HG03039 (cell line): Measurements from ENCODE around the gene TSPAN9.

Source experiments
- ATAC-seq: cut with Tn5 transposase; IDR thresholded peaks from one replicate; pipeline ENCODE4 v1.9.1; 2021; ENCODE audit warnings: mild to moderate bottlenecking, moderate library complexity; ENCODE audit not compliant: unreplicated experiment

TSPAN9 gene

DNA sequence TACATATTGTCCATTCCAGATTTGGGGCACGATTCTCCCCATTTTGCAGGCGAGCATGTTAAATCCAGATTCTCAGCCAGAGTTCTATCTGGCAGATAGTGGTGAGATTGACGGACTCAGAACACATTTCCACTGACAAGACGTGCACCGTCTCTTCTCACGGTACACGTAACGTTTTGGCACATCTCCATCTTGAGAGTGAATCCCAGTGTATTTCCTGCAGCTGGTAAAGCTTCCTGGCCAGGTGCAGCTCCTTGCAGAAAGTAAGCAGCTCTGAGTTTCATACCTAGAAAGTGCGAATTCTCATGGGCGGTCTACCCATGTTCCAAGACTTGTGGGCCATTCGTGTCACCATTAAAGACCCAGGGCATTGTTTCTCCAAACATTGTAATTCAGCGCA is 102.6 kb downstream of the TSPAN9 start:
- no peak for ATAC-seq

DNA sequence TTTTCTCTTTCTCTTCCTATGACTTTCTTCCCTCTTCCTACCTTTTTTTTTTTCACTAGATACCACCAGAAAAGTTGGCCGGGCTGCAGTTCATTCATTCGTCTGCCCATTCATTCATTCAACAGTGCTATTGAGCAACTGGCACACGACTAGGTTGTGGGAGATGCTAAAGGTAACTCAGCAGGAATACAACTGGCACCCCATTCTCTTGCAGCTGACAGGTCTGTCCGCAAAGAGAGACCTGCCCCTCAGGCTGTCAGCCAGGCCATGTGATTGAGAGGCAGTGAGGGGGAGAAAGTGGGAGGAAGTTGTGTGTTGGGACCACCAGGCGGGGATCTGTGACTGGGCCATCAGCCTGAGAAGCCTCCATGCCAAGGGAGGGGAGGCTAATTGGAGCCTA is 105.2 kb downstream of the TSPAN9 start:
- no peak for ATAC-seq

DNA sequence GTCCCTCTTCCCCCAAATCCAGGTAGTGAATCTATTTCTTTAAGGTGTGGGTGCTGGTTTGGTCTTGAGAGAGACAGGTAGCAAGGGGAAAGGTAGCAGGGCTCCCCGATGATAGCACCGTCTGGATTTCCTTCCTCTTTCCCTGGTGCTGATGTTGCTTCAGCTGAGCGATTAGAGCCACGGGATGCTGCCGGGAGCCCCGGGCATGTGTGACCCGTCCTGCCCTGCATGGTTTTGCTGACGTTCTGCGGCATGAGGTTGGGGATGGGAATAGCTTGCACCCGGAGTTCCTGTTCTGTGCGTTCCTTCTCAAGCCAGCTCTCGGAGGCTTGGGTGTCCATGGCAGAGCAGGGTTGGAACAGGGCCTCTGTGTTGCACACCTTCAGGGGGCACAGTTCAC is 107.3 kb downstream of the TSPAN9 start:
- ATAC-seq = no peak

DNA sequence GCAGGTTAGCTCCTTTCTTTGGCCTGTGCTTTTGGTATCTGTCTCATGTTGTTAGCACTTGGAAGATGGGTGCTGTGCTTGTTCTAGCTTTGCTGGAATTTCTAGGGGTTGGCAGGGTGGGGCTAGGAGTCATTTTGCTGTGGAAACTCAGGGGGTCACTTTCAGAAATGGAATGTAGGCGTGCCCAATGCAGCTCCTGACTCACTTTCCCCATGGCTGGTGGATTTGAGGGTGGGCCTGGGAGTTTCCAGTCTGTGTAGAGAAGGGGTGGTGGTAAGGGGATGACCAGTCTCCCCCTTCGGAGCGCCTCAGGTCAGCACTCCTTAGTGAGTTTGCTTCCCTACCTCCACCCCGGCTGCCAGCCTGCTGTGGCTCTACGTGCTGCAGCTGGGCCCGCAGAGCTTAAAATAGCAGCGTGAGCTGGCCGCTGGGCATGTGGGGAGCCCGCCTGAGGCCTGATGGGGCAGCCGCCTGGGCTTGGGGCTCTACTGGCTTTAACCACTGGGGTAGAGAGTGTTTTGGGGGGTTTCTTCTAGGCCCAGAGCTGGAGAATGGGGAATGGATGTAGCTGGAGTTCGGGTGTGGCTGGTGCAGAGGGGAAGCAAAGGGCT is 108.2 kb downstream of the TSPAN9 start:
- ATAC-seq = no peak

- no peak for ATAC-seq
These were observed 109.5 kb downstream of the TSPAN9 start for GRCh38 chr12:3186546-3187215.

DNA sequence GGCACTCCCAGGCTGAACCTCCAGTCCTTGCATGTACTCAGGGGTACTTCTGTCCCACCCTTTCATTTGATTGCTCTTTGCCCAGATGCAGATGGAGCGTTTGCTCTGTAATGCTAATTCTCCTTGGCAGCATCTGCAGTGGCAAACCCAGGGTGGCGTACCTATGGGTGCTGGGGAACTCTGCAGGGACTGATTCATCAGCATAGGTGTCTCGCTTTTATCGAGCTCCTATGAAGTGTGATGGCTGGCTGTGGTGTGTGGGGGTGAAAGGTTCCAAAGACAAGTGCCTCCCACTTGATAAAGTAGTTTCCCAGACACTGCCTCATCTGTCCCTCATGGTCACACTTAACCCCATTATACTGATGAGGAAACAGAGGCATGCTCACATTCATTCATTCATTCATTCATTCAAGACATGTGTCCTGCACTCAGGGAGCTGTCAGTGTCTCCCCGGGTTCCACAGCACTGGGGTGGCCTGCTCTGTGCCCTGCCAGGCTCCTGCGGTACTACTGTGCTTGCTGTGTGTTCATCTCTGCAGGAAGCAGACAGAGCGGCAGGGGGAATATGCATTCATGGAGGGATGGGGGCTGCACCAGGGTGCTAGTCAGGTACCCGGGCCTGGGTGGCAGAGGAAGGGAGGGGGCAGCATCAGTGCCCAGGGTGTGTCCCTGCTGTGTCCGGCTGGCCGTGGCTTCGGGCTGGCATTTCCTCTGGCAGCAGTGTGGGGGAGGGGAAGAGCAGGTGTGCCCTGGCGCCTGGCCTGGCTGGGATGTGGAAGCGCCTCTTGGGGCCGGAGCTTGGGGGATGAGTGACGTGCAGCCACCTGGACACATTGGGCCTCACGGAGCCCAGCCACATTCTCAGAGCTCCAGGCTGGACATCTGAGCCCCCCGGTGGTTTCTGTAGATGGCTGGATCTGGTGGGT is 110.9 kb downstream of the TSPAN9 start:
- ATAC-seq = no peak

GRCh38 chr12:3189282-3189681 is 112.1 kb downstream of the TSPAN9 start:
- ATAC-seq = no peak

GRCh38 chr12:3190101-3190500 is 112.9 kb downstream of the TSPAN9 start:
- ATAC-seq = no peak

DNA sequence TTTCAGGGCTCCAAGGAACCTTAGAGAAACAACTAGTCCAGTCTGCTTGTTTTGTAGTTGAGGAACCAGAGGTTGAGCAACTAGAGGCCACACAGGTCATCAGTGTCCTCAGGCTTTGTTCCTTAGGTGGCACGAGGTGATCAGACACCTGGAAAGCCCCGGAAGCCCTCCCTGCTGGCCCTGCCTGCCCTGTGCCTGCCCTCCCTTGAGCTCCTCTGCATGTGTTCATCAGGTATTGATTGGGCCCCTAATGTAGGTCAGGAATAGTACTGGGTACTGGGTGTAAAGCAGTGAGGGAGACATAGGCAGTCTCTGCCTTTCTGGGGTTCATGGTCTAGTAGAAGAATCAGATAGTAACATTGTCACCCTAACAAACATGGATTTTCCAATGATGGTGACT is 114.3 kb downstream of the TSPAN9 start:
- ATAC-seq = no peak

- ATAC-seq = no peak
These were observed 115.0 kb downstream of the TSPAN9 start for GRCh38 chr12:3192221-3192620.

DNA sequence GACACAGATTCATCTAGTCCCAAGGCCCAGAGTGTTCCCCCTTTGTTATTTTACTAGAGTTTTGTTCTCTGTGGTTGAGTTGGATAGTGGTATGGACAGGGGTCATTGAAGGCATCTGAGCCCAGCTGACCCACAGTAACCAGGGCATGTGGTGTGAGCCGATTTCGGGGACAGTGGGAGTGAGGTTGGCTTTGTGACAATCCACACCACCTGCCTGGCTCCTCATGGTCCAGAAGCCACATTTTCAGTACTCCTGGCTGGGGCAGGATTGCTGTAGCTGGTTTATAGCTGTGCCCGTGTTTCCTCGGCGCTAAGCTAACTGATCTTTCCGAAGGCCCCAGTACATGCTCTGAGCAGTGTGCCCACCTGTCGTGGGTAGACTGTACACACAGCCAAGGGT is 116.0 kb downstream of the TSPAN9 start:
- ATAC-seq = no peak

- no peak for ATAC-seq
These were observed 116.6 kb downstream of the TSPAN9 start for GRCh38 chr12:3193755-3194154.

- no peak for ATAC-seq
These were observed 118.2 kb downstream of the TSPAN9 start for GRCh38 chr12:3195337-3195736.

DNA sequence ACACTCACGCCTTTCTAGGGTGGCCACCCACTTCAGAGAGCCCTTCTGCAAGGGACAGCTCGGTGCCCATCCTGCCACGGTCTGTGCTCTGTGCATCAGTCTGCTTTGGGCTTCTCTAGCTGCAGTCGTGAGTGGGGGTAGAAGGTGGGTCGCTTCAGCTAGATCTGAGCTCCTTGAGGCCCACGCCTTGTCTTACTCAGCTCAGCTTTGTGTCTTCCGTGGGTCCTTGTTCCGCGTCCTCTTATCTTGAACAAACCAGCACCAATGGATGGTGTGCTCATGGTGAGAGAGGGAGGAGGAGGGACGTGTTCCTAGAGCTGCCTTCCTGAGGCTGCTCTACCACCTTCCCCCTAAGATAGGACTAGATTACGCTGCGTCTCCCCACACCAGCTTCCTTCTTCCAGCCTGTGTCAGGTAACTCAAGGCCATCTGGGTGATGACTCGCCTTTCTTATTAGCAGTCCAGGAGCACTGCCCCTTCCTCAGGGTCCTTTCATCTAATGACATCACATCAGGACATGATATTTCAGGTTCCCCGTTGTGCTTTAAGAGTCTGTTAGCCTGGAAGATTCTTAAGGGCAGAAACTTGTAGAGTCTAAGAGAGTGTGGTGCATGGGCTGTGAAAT is 118.8 kb downstream of the TSPAN9 start:
- ATAC-seq = no peak

GRCh38 chr12:3196488-3196887 is 119.3 kb downstream of the TSPAN9 start:
- no peak for ATAC-seq

- ATAC-seq = no peak
These were observed 120.1 kb downstream of the TSPAN9 start for GRCh38 chr12:3197131-3197818.

GRCh38 chr12:3199551-3200031 is 122.4 kb downstream of the TSPAN9 start:
- ATAC-seq = no peak

DNA sequence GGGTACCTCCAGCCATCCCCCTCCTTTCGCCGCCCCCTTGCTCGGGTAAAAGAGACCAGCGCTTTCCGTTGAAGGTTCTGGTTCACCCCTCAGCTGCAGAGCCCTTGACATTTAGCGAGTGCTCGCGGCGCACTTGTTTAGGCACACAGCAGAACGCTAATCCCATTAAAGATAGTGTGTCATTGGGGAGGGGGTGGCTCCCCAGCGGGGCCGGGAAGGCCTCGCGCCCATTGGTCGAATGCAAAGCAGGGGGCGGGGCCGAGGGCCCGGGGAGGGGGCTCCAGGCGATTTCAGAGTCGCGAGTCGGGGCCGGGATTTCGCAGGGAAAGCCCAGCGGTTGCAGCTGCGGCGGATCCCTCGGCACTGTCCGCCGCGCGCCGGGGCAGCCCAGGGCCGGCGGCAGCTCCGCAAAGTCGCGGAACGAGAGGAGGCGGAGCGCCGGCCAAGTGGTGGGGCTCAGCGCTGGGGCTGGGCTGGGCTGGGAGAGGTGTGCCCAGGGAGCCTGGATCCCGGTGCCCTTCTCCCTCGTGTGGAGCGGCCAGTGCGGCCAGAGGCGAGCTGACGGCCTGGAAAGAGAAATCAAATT is 122.9 kb downstream of the TSPAN9 start:
- no peak for ATAC-seq

- ATAC-seq = no peak
These were observed 123.6 kb downstream of the TSPAN9 start for GRCh38 chr12:3200814-3201233.

GRCh38 chr12:3201339-3202051 is 124.3 kb downstream of the TSPAN9 start:
- ATAC-seq = no peak
